SKM-1 (cell line): ENCODE measurements around the gene NDUFB3.
"Not testable (repeated sequence)": the region's sequence is repeated elsewhere in the genome, so short reads cannot be mapped to it uniquely, and the experiment has no call there.

ENCODE experiments used
- DNase-seq: peaks from one replicate; lab custom pipeline; 2025; ENCODE audit not compliant: unreplicated experiment; lab: John Stamatoyannopoulos, UW

Gene NDUFB3

DNA sequence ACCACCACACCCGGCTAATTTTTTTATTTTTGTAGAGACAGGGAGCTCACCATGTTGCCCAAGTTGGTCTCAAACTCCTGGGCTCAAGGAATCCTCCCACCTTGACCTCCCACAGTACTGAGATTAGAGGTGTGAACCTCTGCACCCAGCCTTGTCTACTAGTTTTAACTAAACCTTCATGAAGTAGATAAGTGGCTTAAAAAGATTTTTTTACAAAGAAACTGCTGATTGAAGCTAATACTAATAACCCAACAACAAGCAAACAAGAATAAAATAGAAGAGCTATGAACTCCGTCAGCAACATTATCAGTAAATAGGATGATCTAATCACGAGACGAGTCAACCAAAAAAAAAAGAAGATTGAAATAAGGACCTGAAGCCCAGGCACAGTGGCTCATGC lies 18.8 kb downstream of the NDUFB3 start:
- no peak for DNase-seq

DNA sequence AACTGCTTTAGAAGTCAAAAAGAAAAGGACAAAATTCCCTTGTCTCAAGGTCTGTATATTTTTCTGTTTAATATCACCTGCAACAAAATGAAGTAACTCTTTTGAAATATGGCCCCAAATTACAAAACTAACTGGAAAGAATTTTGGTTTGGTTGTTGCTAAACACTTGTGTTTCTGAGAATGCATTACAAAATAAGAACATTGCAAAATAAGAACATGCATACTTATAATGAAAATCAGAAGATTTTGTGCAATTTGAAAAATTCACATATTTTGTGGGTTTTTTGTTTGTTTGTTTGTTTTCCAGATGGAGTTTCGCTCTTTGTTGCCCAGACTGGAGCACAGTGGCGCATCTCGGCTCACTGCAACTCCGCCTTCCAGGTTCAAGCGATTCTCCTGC lies 21.8 kb downstream of the NDUFB3 start:
- peak; percentile 55 for DNase-seq

DNA sequence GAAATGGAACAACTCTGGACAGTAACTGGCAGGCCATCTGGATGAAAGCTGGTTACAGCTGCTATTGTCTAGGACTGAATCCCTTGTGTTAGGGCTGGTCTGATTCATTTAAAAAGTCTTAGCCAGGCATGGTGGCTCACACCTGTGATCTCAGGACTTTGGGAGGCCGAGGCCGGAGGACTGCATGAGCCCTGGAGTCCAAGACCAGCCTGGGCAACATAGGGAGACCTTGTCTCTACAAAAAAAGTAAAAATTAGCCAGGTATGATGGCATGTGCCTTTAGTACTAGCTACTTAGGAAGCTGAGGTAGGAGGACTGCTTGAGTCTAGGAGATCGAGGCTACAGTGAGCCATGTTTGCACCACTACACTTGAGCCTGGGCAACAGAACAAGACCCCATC lies 28.7 kb downstream of the NDUFB3 start:
- DNase-seq = no peak

DNA sequence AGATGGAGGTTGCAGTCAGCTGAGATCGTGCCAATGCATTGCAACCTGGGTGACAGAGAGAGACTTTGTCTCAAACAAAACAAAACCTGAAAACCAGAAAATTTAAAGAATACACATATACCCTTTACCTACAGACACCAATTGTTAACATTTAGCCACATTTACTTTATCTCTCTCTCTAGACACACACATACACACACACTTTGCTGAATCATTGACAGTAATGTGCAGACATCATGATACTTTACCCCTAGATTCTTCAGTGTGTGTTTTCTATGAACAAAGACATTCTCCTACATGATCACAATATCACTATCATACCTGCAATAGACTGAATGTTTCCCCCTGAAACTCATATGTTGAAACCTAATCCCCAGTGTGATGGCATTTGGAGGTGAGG lies 34.0 kb downstream of the NDUFB3 start:
- no peak for DNase-seq

DNA sequence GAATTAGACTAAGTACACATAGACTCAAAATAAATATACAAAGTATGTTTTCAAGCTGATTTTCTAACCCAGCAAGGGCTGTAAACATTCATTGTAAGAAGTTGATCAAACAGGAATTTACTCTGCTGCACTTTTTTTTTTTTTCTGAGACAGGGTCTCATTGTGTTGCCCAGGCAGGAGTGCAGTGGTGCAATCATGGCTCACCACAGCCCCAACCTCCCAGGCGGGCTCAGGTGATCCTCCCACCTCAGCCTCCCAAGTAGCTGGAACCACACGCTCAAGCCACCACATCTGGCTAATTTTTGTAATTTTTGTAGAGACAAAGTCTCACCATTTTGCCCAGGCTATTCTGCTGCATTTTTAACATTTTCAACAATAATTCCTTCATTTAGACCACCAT lies 35.8 kb downstream of the NDUFB3 start:
- DNase-seq = no peak

DNA sequence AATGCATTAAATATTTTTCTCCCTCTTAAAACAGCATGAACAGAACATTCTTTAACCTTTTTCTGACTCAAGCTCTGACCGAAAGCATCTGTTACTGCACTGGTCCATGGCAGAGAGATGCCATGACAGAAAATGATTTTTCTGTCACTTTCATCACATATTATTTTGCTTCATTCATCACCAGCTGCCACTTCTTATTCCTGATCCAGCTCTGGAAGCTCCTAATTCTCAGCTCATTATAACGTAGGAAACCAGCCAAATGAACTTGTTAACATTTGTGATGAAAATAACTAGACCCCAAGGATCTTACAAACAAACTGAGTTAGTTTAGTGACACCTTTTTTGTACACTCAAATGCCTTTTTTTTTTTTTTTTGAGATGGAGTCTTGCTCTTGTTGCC lies 36.5 kb downstream of the NDUFB3 start:
- DNase-seq = no peak

DNA sequence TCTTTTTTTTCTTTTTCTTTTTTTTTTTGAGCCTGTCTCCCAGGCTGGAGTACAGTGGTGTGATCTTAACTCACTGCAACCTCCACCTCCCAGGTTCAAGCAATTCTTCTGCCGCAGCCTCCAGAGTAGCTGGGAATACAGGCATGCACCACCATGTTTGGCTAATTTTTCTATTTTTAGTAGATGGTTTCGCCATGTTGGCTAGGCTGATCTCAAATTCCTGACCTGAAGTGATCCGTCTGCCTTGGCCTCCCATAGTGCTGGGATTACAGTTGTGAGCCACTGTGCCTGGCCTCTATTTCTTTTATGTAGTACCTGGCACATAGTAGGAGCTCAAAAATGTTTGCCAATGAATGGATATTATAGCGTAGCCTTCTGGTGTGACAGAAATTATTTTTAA lies 37.4 kb downstream of the NDUFB3 start:
- no peak for DNase-seq

DNA sequence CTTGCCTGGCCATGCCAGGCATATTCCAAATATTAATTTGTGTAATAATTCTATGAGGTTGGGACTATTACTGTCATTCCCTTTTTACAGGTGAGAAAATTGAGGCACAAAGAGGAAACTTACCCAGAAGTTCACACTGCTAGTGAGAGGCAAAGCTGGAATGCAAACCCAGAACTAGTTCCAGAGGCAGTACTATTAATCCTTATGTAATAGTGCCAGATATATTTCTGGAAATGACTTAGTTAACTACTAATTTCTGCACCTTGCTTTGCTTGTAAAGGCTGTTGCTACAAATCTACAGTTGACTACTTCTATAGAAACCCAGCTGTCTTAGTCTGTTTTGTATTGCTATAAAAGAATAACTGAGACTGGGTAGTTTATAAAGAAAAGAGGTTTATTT lies 38.8 kb downstream of the NDUFB3 start:
- no peak for DNase-seq

DNA sequence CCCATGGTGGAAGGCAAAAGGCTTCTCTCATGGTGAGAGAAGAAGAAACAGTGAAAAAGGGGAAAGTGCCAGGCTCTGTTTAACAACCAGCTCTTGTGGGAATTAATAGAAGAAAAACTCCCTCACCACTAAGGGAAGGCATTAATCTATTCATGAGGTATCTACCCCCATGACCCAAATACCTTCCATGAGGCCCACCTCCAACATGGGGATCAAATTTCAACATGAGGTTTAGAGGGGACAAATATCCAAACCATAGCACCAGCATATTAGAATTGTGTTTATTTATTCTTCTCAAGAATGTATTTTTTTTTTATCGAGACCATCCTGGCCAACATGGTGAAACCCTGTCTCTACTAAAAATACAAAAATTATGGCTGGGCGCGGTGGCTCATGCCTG lies 39.3 kb downstream of the NDUFB3 start:
- no peak for DNase-seq

DNA sequence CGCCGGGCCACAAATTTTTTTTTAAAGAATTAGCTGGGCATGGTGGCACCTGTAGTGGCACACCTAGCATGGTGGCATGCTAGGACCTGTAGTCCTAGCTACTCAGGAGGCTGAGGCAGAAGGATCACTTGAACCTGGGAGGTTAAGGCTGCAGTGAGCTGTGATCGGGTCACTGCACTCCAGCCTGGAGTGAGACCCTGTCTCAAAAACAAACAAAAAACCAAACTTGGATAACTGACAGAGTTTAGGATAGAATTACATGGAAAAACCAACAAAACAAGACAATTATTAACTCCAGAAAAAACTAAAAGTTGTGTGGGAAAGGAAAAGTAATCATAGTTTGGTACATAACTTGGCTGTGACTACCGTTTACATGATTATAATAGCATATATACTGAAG lies 42.5 kb downstream of the NDUFB3 start:
- no peak for DNase-seq

DNA sequence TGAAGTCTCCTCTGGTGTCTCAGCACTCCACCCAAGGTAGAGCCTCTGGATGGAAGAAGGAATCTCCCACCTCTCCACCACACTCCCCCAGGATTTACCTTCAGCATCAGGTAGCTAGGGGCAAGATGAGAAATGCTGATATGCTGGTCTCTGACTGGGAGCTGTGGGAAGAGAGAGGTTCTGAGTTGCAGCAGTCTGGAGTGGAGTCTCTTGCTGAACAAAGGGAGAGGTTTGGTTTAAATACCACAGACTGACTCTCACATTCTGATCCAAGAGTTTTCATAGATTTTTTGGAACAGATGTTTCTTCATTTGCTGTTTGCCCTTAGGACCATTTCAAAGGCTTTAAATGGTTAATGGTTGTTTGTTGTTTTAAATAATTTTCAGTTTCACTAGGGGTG lies 43.0 kb downstream of the NDUFB3 start:
- DNase-seq = no peak

DNA sequence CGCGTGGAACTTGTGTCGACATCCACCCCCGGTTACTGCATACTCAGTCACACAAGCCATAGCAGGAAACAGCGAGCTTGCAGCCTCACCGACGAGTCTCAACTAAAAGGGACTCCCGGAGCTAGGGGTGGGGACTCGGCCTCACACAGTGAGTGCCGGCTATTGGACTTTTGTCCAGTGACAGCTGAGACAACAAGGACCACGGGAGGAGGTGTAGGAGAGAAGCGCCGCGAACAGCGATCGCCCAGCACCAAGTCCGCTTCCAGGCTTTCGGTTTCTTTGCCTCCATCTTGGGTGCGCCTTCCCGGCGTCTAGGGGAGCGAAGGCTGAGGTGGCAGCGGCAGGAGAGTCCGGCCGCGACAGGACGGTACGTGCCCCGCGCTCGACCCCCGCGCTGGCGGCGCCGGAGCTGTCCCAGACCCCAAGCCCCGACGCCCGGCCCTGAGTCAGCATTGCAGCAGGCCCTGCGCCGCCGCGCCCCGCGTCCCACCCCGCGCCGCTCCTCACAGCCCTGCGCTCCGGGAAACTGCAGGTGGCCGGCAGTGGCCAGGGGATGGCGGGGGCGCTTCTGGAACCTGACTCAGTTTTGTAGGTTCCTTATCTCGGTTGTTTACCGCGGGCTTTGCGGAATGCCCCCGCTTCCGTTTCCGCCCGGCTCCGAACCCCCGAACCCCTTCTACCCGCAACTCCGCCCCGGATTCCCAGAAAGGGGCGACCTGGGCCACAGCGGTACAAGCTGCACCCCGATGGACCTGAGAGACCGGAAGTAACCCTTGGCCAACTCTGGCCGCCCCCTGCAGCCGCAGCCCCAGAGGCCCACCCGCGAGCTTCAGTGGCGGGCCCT lies 44.5 kb downstream of the NDUFB3 start, which contains the start of gene CFLAR:
TSS of gene CFLAR (plus strand) at position 50 of the 844 bp plus-strand sequence. CDS start 13,702 bp downstream, outside the sequence.
- DNase-seq = peak; percentile 31

DNA sequence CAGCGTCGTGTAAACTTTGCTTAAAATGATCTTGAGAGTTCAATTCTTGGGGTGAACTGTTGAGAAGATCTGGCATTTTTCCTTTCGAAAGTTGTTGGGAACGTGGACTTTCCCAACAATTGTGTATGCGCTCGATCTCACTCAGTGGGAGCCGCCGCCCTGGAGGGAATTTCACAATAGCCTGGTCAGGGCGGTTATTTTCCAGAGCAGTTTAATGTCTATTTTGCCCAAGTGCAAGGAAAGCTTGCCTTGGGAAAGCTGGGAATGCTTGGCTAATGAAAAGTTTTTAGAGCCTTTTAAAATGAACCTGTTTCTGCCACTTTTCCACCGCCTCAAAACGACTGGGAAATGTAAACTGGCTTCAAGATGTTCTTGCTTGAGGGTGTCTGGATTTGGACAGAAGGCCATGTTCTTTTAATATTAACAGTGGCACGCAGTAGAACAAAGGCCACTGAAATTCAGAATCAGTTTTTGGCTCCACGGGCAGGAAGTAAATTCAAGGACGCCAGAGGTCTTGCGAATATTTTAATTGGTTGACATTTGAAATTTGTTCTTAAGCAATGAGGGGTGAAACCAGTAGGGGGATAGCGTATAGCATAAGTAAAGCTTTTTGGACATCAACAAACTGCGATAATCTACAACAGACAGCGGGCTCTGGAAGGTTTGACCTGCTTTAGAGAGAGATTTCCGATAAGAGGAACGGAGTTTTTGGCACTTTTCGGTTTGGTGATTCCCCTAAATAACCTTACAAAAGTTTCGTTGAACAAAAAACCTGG lies 45.3 kb downstream of the NDUFB3 start:
- peak; percentile 36 for DNase-seq

DNA sequence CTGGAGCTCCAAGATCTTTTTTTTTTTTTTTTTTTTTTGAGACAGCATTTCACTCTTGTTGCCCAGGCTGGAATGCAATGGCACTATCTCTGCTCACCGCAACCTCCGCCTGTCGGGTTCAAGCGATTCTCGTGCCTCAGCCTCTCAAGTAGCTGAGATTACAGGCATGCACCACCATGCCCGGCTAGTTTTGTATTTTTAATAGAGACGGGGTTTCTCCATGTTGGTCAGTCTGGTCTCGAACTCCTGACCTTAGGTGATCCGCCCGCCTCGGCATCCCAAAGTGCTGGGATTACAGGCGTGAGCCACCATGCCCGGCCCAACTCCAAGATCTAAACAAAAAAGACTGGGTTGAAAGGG lies 45.9 kb downstream of the NDUFB3 start:
- DNase-seq = not testable (repeated sequence)

DNA sequence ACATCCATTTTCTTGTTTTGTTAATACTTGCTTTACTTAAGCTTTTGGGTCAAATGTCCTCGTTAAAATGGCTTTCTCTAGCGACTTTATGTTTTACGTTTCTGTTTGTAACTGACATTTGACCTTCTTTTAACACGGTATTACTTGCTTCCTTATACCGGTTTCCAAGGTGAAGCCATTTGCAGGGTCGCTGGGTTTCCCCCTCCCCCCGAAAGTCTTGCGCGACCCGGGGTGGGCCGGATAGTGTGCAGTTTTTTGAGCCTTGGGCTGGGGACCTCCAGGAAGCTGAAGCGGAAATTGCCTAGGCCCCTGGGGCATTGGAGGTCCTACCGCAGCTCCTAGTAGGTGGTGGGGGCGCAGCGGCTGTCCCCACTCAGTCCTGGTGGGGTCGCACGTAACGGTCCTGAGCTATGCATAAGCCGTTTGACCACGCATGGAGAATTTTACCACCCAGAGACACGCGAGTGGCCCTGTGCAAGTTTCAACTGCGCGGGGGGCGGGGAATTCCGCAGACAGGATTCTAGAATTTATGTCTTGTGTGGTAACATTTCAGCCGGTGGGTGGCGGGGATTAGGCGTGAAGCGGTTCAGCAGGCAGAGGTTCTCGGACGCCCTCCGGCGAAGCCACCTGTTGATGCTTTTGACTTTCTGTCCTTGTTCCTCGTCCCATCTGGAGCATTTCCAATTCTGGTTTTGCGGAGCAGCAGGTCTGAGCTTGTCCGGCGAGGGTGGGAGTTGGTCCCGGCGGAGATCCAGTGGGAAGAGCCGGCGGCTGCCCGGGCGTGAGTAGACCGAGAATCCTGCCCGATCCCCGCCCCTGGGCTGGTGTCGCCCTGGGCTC lies 46.5 kb downstream of the NDUFB3 start:
- DNase-seq = peak; percentile 71

DNA sequence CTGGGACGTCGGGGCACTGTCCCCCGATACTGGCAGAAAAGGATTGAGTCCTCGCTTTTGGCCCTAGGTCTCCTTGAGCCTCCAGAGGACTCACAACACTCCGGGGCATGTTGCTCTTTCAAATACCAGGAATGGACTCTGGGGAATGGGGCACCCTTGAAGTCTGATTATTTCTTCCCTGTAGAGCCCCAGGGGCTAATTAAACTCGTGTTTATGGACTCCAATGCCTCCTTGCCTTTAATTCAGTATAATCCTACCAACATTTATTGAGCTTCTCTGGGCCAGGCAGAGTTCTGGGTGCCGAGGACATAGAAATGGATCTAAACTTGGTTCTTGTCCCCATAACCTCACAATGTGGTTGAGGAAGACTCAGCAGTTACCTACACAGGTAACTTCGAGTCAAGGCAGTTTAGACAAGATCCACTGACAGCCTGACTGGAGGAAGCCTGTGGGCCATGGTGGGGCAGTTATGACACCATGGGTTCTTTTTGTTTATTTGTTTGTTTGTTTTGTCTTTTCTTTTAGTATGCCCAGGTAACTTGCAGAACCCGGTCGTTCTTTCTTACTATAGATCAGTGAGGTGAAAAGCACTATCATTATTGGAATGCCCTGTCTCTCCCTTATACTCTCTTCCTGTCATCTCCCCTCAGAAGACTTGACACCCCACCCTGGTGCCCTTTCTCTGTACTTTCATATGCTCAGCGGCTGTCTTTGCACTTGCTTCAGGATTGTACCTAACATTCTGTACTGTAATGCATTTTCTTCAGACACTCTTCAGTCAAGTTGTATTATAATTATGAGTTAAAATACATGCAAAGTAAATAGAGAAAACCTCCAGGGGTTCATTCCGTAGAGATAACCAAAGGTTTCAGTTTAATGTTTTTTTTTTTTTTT lies 47.4 kb downstream of the NDUFB3 start:
- peak; percentile 46 for DNase-seq

DNA sequence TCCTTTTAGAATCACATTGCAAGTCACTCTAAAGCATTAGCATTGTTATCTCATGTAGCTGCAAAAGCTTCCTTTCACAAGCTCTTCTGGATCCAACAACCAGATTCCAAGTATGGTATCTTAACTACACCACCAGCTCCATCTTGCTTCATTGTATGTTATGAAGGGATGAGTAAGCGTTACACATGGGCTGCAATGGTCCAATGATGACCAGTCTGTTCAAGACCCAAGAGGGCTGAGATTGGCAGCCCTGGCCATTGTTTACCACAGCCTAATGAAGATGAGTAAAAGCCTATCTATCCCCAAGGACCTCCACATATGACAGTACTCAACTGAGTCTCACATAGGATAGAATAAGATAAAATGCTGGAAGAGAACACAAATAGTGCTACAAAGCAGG lies 50.5 kb downstream of the NDUFB3 start:
- no peak for DNase-seq

DNA sequence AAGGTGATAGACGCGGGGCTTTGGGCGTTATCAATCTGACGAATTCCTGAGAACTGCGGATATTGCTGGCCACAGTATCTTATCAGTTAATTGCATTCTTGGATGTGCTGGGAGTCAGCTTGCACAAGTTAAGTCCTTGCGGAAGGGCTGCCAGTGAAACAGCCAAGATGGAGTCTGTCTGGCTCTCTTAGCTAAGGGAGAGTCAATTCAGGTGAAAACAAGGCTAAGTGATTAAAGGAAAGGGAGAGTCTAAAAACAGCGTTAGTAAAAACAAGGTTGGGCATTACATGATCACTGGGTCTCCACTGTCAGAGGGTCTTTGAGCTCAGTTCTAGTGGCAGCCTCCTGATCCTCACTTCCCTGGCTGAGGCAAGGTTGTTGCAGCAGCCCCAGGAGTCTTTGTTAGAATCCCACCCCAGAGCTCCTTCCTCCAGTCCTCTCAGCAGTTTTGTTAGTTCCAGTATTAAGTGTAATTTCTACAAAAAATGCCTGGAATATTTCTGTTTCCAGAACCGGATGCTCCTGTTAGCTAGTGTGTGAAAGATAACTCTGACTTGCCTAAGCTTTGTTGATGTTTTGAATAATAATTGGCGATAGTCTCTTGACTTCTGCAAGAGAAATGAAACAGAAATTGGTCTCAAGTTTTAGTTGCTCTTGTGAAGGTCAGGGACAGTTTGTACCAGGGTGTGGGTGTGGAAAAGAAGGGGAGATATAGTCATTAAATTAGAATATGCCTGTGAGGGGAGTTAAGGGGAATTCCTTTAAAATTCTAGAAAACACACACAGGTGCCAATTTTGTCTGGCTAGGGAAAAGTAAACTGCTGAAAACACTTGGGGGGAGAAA lies 54.7 kb downstream of the NDUFB3 start:
- DNase-seq = no peak

DNA sequence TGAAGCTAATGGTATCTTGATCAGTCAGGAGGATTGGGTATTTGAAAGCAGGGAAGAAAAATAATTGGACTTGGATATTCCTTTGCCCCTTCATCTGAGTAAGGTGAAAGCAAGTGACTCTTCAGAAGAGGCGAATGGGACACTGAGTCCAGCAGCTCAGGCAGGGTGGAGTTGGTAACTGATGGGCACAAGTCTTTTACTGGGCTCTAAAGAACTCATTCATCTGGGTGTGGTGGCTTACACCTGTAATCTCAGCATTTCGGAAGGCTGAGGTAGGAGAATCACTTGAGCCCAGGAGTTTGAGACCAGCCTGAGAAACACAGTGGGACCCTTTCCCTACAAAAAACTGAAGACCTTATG lies 55.3 kb downstream of the NDUFB3 start:
- DNase-seq = no peak

DNA sequence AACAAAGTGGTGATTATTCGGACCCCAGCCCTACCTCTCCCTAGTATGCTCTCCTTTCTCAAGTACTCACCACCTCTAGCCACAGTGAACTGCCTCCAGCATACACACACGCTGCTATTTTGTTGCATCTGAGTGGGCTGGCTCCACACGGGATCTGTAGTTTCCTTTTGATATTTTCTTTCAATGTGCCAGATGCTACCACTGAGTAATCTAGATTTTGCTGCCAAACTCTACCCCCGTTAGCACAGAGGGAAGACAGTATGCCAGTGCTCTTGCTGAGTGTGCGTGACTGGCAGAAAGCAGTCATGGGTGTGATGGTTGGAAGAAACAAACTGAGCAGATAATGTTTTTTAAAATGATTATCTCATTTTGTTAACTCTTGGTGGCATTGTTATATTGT lies 55.8 kb downstream of the NDUFB3 start:
- no peak for DNase-seq
